HepG2 (cell line): ENCODE results near the gene RAD51. TPM values are rescaled to one million over a fixed set of nuclear protein-coding genes. Genes with fewer than 3 reads are reported as not detected.
A peak's percentile ranks its signal among the peaks of the same experiment; 100 is the strongest.

Experiments used
- ATAC-seq: fragments of 200-7000 bp; cut with Tn5 transposase; 3 replicates; pipeline ENCODE4 v1.9.1; 2020; ENCODE audit warnings: mild to moderate bottlenecking, moderate library complexity
- BruUV-seq: library from RNA; stranded (reverse); fragments of 400-500 nt; replicated peaks from 2 replicates; lab custom pipeline; 2021; lab: Mats Ljungman, UMichigan
- CTCF ChIA-PET: fragments of 300-600 bp; formaldehyde crosslinking; extraction: SDS; loops from one replicate; lab custom pipeline; 2021; ENCODE audit warnings: low total read pairs, inconsistent platforms, low intra/inter-chr PET ratio; lab: Yijun Ruan, JAX
- POLR2A ChIA-PET: fragments of 350-600 bp; sonication (Branson Sonifier 250); formaldehyde crosslinking; loops from one replicate; lab custom pipeline; 2020; ENCODE audit warnings: antibody characterized with exemption, inconsistent platforms; lab: Yijun Ruan, JAX
- DNase-seq: peaks from one replicate; pipeline ENCODE4 v3.0.0-alpha.2; 2015; ENCODE audit warnings: low spot score
- FAIRE-seq: peaks from 3 replicates; lab custom pipeline; 2011; peaks lifted over from hg19 to GRCh38; lab: Jason Lieb, UNC
- H2AFZ ChIP-seq: one replicate; pipeline ENCODE4 v1.6.1; 2011; ENCODE audit warnings: low read length, inconsistent platforms
- H3K27ac ChIP-seq: fragments of 300-600 bp; 3 replicates; pipeline ENCODE4 v1.8.0; 2011; ENCODE audit warnings: mixed run types, mild to moderate bottlenecking, mixed read lengths, low read length, inconsistent platforms; ENCODE audit not compliant: insufficient read depth; ENCODE audit errors: extremely low read length
- H3K27me3 ChIP-seq, 2 experiments: fragments of 200-600 bp in 1 of 2; 2 replicates in 1 of 2; 3 replicates in 1 of 2; pipeline versions ENCODE4 v1.6.0 to v1.8.0; 2011; ENCODE audit warnings: low read length in 2 of 2, mild to moderate bottlenecking in 2 of 2, moderate library complexity in 2 of 2, inconsistent platforms in 1 of 2; ENCODE audit not compliant: insufficient read depth in 2 of 2, control insufficient read depth in 1 of 2
- H3K36me3 ChIP-seq, 2 experiments: fragments of 200-600 bp in 1 of 2; replicated peaks in 1 of 2; 2 replicates in 1 of 2; 3 replicates in 1 of 2; pipeline versions ENCODE4 v1.5.1 to v1.8.0; 2011; ENCODE audit warnings: low read length in 2 of 2, inconsistent platforms in 1 of 2; ENCODE audit not compliant: insufficient read depth in 2 of 2, control insufficient read depth in 1 of 2
- H3K4me1 ChIP-seq: 2 replicates; pipeline ENCODE4 v1.5.1; 2012; ENCODE audit warnings: low read length, inconsistent platforms; ENCODE audit not compliant: insufficient read depth
- H3K4me2 ChIP-seq: 2 replicates; pipeline ENCODE4 v1.6.0; 2011; ENCODE audit warnings: low read depth, low read length, inconsistent platforms
- H3K4me3 ChIP-seq, 3 experiments: fragments of 200-600 bp in 1 of 3; sonication (generic), shearing (Covaris generic) in 1 of 3; replicated peaks in 1 of 3; 2 replicates each; pipeline ENCODE4 v1.5.1; 2011 to 2016; ENCODE audit warnings: low read length in 3 of 3, inconsistent platforms in 2 of 3, low read depth in 2 of 3, mild to moderate bottlenecking in 2 of 3, control low read depth in 1 of 3, mixed read lengths in 1 of 3; ENCODE audit not compliant: insufficient read depth in 1 of 3
- H3K79me2 ChIP-seq: one replicate; pipeline ENCODE4 v1.6.1; 2011; ENCODE audit warnings: low read length, inconsistent platforms; ENCODE audit not compliant: insufficient read depth
- H3K9ac ChIP-seq: 2 replicates; pipeline ENCODE4 v1.6.0; 2011; ENCODE audit warnings: mild to moderate bottlenecking, low read depth, low read length, inconsistent platforms; ENCODE audit not compliant: insufficient read depth
- H3K9me3 ChIP-seq: 2 replicates; pipeline ENCODE4 v1.5.1; 2012; ENCODE audit warnings: mild to moderate bottlenecking, low read length
- H4K20me1 ChIP-seq: 2 replicates; pipeline ENCODE4 v1.6.0; 2011; ENCODE audit warnings: inconsistent platforms, mild to moderate bottlenecking, low read length, moderate library complexity; ENCODE audit not compliant: insufficient read depth
- AKAP8 ChIP-seq: sonication (generic); formaldehyde crosslinking; IDR thresholded peaks from 2 replicates; pipeline ENCODE4 v1.5.1; 2020; ENCODE audit warnings: mild to moderate bottlenecking, missing genetic modification reagents
- ATF7-NPFF ChIP-seq: sonication (generic); formaldehyde crosslinking; IDR thresholded peaks from 2 replicates; pipeline ENCODE4 v1.8.1; 2023; ENCODE audit warnings: mild to moderate bottlenecking, low read depth, missing genetic modification reagents, moderate library complexity
- GMEB2 ChIP-seq: IDR thresholded peaks from 2 replicates; pipeline ENCODE4 v1.6.1; 2016; ENCODE audit warnings: missing biosample characterization, missing genetic modification reagents, low read depth
- KLF11 ChIP-seq: IDR thresholded peaks from 2 replicates; pipeline ENCODE4 v1.6.1; 2016; ENCODE audit warnings: missing compliant biosample characterization
- KLF12 ChIP-seq: sonication (generic); formaldehyde crosslinking; IDR thresholded peaks from 2 replicates; pipeline ENCODE4 v1.4.0; 2020; ENCODE audit warnings: missing genetic modification reagents, borderline replicate concordance
- KLF15 ChIP-seq: sonication (generic); formaldehyde crosslinking; IDR thresholded peaks from 2 replicates; pipeline ENCODE4 v1.8.1; 2023; ENCODE audit warnings: borderline replicate concordance, mild to moderate bottlenecking, inconsistent platforms, missing genetic modification reagents, mixed read lengths
- MAZ ChIP-seq, 2 experiments: sonication (generic) in 1 of 2; formaldehyde crosslinking in 1 of 2; IDR thresholded peaks; 2 replicates each; pipeline versions ENCODE4 v1.5.0 to v1.6.1; 2012 to 2020; ENCODE audit warnings: low read depth in 2 of 2, mild to moderate bottlenecking in 2 of 2, borderline replicate concordance in 1 of 2, improper control_type of control experiment in 1 of 2, low read length in 1 of 2, missing genetic modification reagents in 1 of 2, moderate library complexity in 1 of 2
- SP4 ChIP-seq: sonication (generic); formaldehyde crosslinking; IDR thresholded peaks from 2 replicates; pipeline ENCODE4 v1.8.1; 2023; ENCODE audit warnings: mild to moderate bottlenecking, missing genetic modification reagents
- TCF7 ChIP-seq: sonication (generic); IDR thresholded peaks from 2 replicates; pipeline ENCODE4 v1.6.1; 2016; ENCODE audit warnings: antibody characterized with exemption, low read depth
- TFE3 ChIP-seq: IDR thresholded peaks from 2 replicates; pipeline ENCODE4 v1.6.1; 2016
- ZNF441 ChIP-seq: sonication (generic); formaldehyde crosslinking; IDR thresholded peaks from 2 replicates; pipeline ENCODE4 v1.7.0; 2021; ENCODE audit warnings: missing genetic modification reagents, borderline replicate concordance
- ZNF589 ChIP-seq: sonication (generic); formaldehyde crosslinking; conservative IDR thresholded peaks from 2 replicates; pipeline ENCODE4 v1.8.0; 2022; ENCODE audit warnings: mild to moderate bottlenecking, moderate library complexity, missing genetic modification reagents
- ZNF687 ChIP-seq: sonication (generic); formaldehyde crosslinking; IDR thresholded peaks from 2 replicates; pipeline ENCODE4 v1.5.1; 2020; ENCODE audit warnings: mild to moderate bottlenecking, missing genetic modification reagents, moderate library complexity
- ZNF879 ChIP-seq: sonication (generic); formaldehyde crosslinking; IDR thresholded peaks from 2 replicates; pipeline ENCODE4 v1.8.1; 2023; ENCODE audit warnings: missing genetic modification reagents
- WGBS: methylation state at CpG from one replicate; pipeline ENCODE4 v1.1.6; 2017; ENCODE audit warnings: low lambda C conversion rate; 5-methylcytosine and 5-hydroxymethylcytosine counted together
- in situ Hi-C: cut with HindIII; loops from 2 replicates; pipeline ENCODE4 v1.10.0; 2017; ENCODE audit warnings: low pct_unique_long_range_greater_than_20kb; ENCODE audit not compliant: extremely low pct_ligation_motif_present
- intact Hi-C: fragments of 100-400 bp; cut with micrococcal nuclease; formaldehyde crosslinking; loops from one replicate; pipeline ENCODE4 v1.10.0; 2022; ENCODE audit not compliant: unreplicated experiment
- polyA plus RNA-seq, 8 experiments: library from polyadenylated mRNA; depleted of rRNA in 3 of 8; stranded (reverse) in 7 of 8; unstranded in 1 of 8; fragments of >200 nt; fragmentation: Illumina TruSeq in 4 of 8; extraction: Trizol in 4 of 8; gene quantifications; 2 replicates each; pipeline versions ENCODE4 v1.2.1 to v1.2.3, GENCODE V29; 2011 to 2016; ENCODE audit warnings: low read depth in 4 of 8, missing spikeins in 1 of 8, mixed read lengths in 1 of 8; ENCODE audit not compliant: insufficient read depth in 1 of 8
- total RNA-seq, 5 experiments: library from RNA; depleted of rRNA; stranded (reverse); fragments of >200 nt; fragmentation: Illumina TruSeq; extraction: Trizol; gene quantifications; 2 replicates each; pipeline ENCODE4 v1.2.3, GENCODE V29; 2016; ENCODE audit warnings: low read depth in 1 of 5
- TF ChIP-seq, protein P1 (sequence below): sonication (generic); formaldehyde crosslinking; conservative IDR thresholded peaks from 2 replicates; pipeline ENCODE4 v1.8.1; 2023; ENCODE audit warnings: missing genetic modification reagents

The RAD51 gene
- total and polyA plus RNA-seq, 2 of the 13 experiments (the other 11 are each of a cell fraction or from before 2014, with no cell fraction given), result 8.5 to 12.8 TPM

- WGBS, result 68% methylated on average over 2 of the region's 2 CpGs
- peak; percentile 57 for ATAC-seq
- TF ChIP-seq SP4 (no peak), ZNF589 (CRISPR knock-in tag) (no peak), KLF15 (no peak), MAZ (IDR thresholded peaks at IDR 0.05; ENCODE audit: borderline replicate concordance, low read depth, low read length) (no peak), MAZ (CRISPR knock-in tag; IDR thresholded peaks at IDR 0.05; ENCODE audit: low read depth) (no peak), TFE3 (CRISPR knock-in tag) (no peak), ATF7-NPFF (CRISPR knock-in tag) (no peak), KLF12 (CRISPR knock-in tag) (no peak), AKAP8 (CRISPR knock-in tag) (no peak), TCF7 (no peak), GMEB2 (no peak), ZNF441 (CRISPR knock-in tag) (no peak), KLF11 (CRISPR knock-in tag) (no peak), ZNF879 (CRISPR knock-in tag) (no peak), ZNF687 (CRISPR knock-in tag) (no peak)
- TF ChIP-seq, protein P1, sequence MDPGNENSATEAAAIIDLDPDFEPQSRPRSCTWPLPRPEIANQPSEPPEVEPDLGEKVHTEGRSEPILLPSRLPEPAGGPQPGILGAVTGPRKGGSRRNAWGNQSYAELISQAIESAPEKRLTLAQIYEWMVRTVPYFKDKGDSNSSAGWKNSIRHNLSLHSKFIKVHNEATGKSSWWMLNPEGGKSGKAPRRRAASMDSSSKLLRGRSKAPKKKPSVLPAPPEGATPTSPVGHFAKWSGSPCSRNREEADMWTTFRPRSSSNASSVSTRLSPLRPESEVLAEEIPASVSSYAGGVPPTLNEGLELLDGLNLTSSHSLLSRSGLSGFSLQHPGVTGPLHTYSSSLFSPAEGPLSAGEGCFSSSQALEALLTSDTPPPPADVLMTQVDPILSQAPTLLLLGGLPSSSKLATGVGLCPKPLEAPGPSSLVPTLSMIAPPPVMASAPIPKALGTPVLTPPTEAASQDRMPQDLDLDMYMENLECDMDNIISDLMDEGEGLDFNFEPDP (CRISPR knock-in tag), result no peak
Measured at GRCh38 chr15:40685376-40685775, 9.6 kb upstream of the RAD51 start.

More at GRCh38 chr15:40685376-40685775, 9.6 kb upstream of the RAD51 start:
- Histone ChIP-seq H3K27me3 (no peaks in the 10 kb centered on the region), H4K20me1 (no peaks in the 10 kb centered on the region), H3K4me2 (no peak overlapping the region), H3K27ac (no peak overlapping the region), H3K36me3 (no peaks in the 10 kb centered on the region), H3K4me1 (peaks cover 6% of the 10 kb centered on the region), H3K79me2 (no peaks in the 10 kb centered on the region), H3K9me3 (no peaks in the 10 kb centered on the region), H3K9ac (no peak overlapping the region), H2AFZ (no peak overlapping the region), H3K4me3 (no peak overlapping the region)
- in situ Hi-C loops, result no loop called here
- POLR2A ChIA-PET, result interaction anchor here (1.6 kb wide), 1 partner anchor 9 kb away, joined by 8 read pairs; no protein-coding TSS in a partner anchor
- DNase-seq (no peak), FAIRE-seq (no peak)
- intact Hi-C loops, result no loop called here
- CTCF ChIA-PET, result no interaction called here
- BruUV-seq, result no TSS peak
